Endothelial cell of umbilical vein (primary cell): ENCODE data around the gene GJA10. TPM values are rescaled to one million over a fixed set of nuclear protein-coding genes. Genes with fewer than 3 reads are reported as not detected.

Source experiments
- BruUV-seq: library from RNA; stranded (reverse); fragments of 400-500 nt; replicated peaks from 2 replicates; lab custom pipeline; 2021; lab: Mats Ljungman, UMichigan
- CTCF ChIA-PET: fragments of 300-600, 350-600 bp; sonication (Branson Sonifier 250); formaldehyde crosslinking; loops from one replicate; lab custom pipeline; 2021; ENCODE audit warnings: antibody characterized with exemption, inconsistent platforms; lab: Charles Lee
- POLR2A ChIA-PET: fragments of 300-600, 350-600 bp; sonication (Branson Sonifier 250); formaldehyde crosslinking; loops from one replicate; lab custom pipeline; 2021; ENCODE audit warnings: antibody characterized with exemption, inconsistent platforms; lab: Charles Lee
- DNase-seq: peaks from one replicate; pipeline ENCODE4 v3.0.0-alpha.2; 2011; ENCODE audit warnings: low read depth, low spot score
- FAIRE-seq: peaks from 2 replicates; lab custom pipeline; 2011; peaks lifted over from hg19 to GRCh38; lab: Jason Lieb, UNC
- H2AFZ ChIP-seq: 2 replicates; pipeline ENCODE4 v1.6.0; 2012; ENCODE audit warnings: low read depth, low read length, control low read depth, inconsistent platforms
- H3K27ac ChIP-seq: 2 replicates; pipeline ENCODE4 v1.5.1; 2011; ENCODE audit warnings: low read depth, mild to moderate bottlenecking, control low read depth, low read length, moderate library complexity; ENCODE audit not compliant: insufficient read depth
- H3K27me3 ChIP-seq, 2 experiments: 2 replicates each; pipeline versions ENCODE4 v1.6.0 to v1.6.1; 2011; ENCODE audit warnings: low read length in 2 of 2, mixed read lengths in 1 of 2; ENCODE audit not compliant: control insufficient read depth in 2 of 2, insufficient read depth in 2 of 2
- H3K36me3 ChIP-seq, 2 experiments: 2 replicates in 1 of 2; 3 replicates in 1 of 2; pipeline ENCODE4 v1.5.1; 2011; ENCODE audit warnings: low read length in 2 of 2, mild to moderate bottlenecking in 1 of 2, moderate library complexity in 1 of 2; ENCODE audit not compliant: control insufficient read depth in 2 of 2, insufficient read depth in 2 of 2; ENCODE audit errors: extremely low read depth in 1 of 2
- H3K4me1 ChIP-seq: 3 replicates; pipeline ENCODE4 v1.5.1; 2011; ENCODE audit warnings: mild to moderate bottlenecking, low read length; ENCODE audit not compliant: control insufficient read depth, insufficient read depth; ENCODE audit errors: extremely low read depth
- H3K4me2 ChIP-seq: 2 replicates; pipeline ENCODE4 v1.6.1; 2011; ENCODE audit warnings: low read length, control low read depth, mixed read lengths; ENCODE audit not compliant: insufficient read depth
- H3K4me3 ChIP-seq, 3 experiments: fragments of 200-600 bp in 1 of 3; sonication (generic), shearing (Covaris generic) in 1 of 3; replicated peaks in 1 of 3; 2 replicates each; pipeline ENCODE4 v1.5.1; 2011 to 2016; ENCODE audit warnings: control low read depth in 3 of 3, low read length in 3 of 3, mild to moderate bottlenecking in 2 of 3, inconsistent platforms in 1 of 3, low read depth in 1 of 3, moderate library complexity in 1 of 3; ENCODE audit not compliant: insufficient read depth in 1 of 3
- H3K79me2 ChIP-seq: 2 replicates; pipeline ENCODE4 v1.6.0; 2012; ENCODE audit warnings: low read length, inconsistent platforms; ENCODE audit not compliant: control insufficient read depth, insufficient read depth
- H3K9ac ChIP-seq: replicated peaks from 2 replicates; pipeline ENCODE3; 2011; ENCODE audit warnings: low read length, control low read depth; ENCODE audit not compliant: insufficient read depth; ENCODE audit errors: extremely low read depth
- H3K9me1 ChIP-seq: replicated peaks from 3 replicates; pipeline ENCODE4 v1.6.0; 2011; ENCODE audit warnings: mild to moderate bottlenecking, low read length; ENCODE audit not compliant: control insufficient read depth, insufficient read depth; ENCODE audit errors: extremely low read depth
- H3K9me3 ChIP-seq: replicated peaks from 2 replicates; pipeline ENCODE4 v1.5.1; 2012; ENCODE audit warnings: low read length, inconsistent platforms; ENCODE audit not compliant: control insufficient read depth, insufficient read depth
- H4K20me1 ChIP-seq: replicated peaks from 2 replicates; pipeline ENCODE3; 2011; ENCODE audit warnings: mild to moderate bottlenecking, low read length; ENCODE audit not compliant: control insufficient read depth, insufficient read depth; ENCODE audit errors: extremely low read depth
- CTCF ChIP-seq, 2 donors: IDR thresholded peaks; 1 replicate in 1 of 2; 2 replicates in 1 of 2; pipeline ENCODE4 v1.5.1; 2011; ENCODE audit warnings: low read length in 2 of 2, mild to moderate bottlenecking in 2 of 2, moderate library complexity in 2 of 2, control low read depth in 1 of 2, inconsistent platforms in 1 of 2, low read depth in 1 of 2; ENCODE audit not compliant: insufficient read depth in 1 of 2; ENCODE audit errors: extremely low read depth in 1 of 2
- EZH2 ChIP-seq: IDR thresholded peaks from 2 replicates; pipeline ENCODE4 v1.6.1; 2012; ENCODE audit warnings: borderline replicate concordance, low read depth, mild to moderate bottlenecking, moderate library complexity, low read length, inconsistent platforms; ENCODE audit not compliant: severe bottlenecking
- GATA2 ChIP-seq: IDR thresholded peaks from 2 replicates; pipeline ENCODE4 v1.7.0; 2011; ENCODE audit warnings: low read depth, mild to moderate bottlenecking, moderate library complexity, mixed read lengths, low read length; ENCODE audit not compliant: insufficient read length, insufficient read depth
- MYC ChIP-seq: IDR thresholded peaks from one replicate; pipeline ENCODE4 v1.6.1; 2011; ENCODE audit warnings: mild to moderate bottlenecking, low read depth, low read length
- POLR2AphosphoS5 ChIP-seq: IDR thresholded peaks from 2 replicates; pipeline ENCODE4 v1.6.1; 2012; ENCODE audit warnings: low read depth, mild to moderate bottlenecking, control low read depth, low read length, moderate library complexity; ENCODE audit not compliant: insufficient read depth
- dilution Hi-C: fragments of 300-500 bp; cut with MboI; formaldehyde crosslinking; loops from one replicate; pipeline ENCODE4 v1.15.0; 2019; ENCODE audit warnings: low sequenced_read_pairs; ENCODE audit not compliant: extremely low pct_ligation_motif_present
- intact Hi-C: fragments of 100-400 bp; cut with micrococcal nuclease; formaldehyde crosslinking; loops from one replicate; pipeline ENCODE4 v1.10.0; 2022
- polyA plus RNA-seq, 4 experiments: library from polyadenylated mRNA; depleted of rRNA in 3 of 4; stranded (reverse) in 3 of 4; unstranded in 1 of 4; fragments of >200 nt; gene quantifications; 2 replicates each; pipeline versions ENCODE4 v1.2.1 to v1.2.3, GENCODE V29; 2011 to 2012; ENCODE audit warnings: missing spikeins in 1 of 4
- total RNA-seq: library from RNA; stranded (reverse); gene quantifications from 2 replicates; pipeline ENCODE4 v1.2.3, GENCODE V29; 2021

Gene GJA10
- total and polyA plus RNA-seq, 2 donors (not counting 3 experiments of a cell fraction or from before 2014, with no cell fraction given) = not detected

- CTCF ChIA-PET = interaction anchor here (0.8 to 1.3 kb wide), 3 partner anchors 456 to 541 kb away, joined by 3 to 6 read pairs (median 3); no protein-coding TSS in a partner anchor
- no peak for FAIRE-seq
Measured at GRCh38 chr6:89938014-89938413, 43.7 kb downstream of the GJA10 start.

More at GRCh38 chr6:89938014-89938413, 43.7 kb downstream of the GJA10 start:
- Histone ChIP-seq H4K20me1 (no peaks in the 10 kb centered on the region), H3K36me3 (no peaks in the 10 kb centered on the region), H3K9ac (no peak overlapping the region), H3K27me3 (peaks cover 0 to 10% of the 10 kb centered on the region in 2 experiments), H3K4me3 (no peak overlapping the region), H3K79me2 (no peaks in the 10 kb centered on the region), H2AFZ (no peak overlapping the region), H3K27ac (no peak overlapping the region), H3K9me1 (no peaks in the 10 kb centered on the region), H3K9me3 (no peaks in the 10 kb centered on the region), H3K4me2 (no peak overlapping the region), H3K4me1 (no peaks in the 10 kb centered on the region)
- DNase-seq = no peak
- BruUV-seq = no TSS peak
- TF ChIP-seq EZH2 (no peak), MYC (no peak), GATA2 (no peak), POLR2AphosphoS5 (no peak), CTCF (IDR thresholded peaks at IDR 0.05; ENCODE audit: extremely low read depth in 1 of 2, insufficient read depth in 1 of 2, low read depth in 1 of 2, low read length in 2 of 2) (no peak)
- dilution Hi-C loops (no loop called here), intact Hi-C loops (no loop called here)
- POLR2A ChIA-PET = no interaction called here
